ENCODE measurements around the gene MED12L. TPM values are rescaled to one million over a fixed set of nuclear protein-coding genes. Genes with fewer than 3 reads are reported as not detected.
A peak's percentile ranks its signal among the peaks of the same experiment; 100 is the strongest.

MED12L gene
- total RNA-seq, 4 donors from 2014 or later, result 0.09 to 3.3 (median 0.13) TPM; not detected in 1

GRCh38 chr3:151367448-151367847 lies 282.0 kb downstream of the MED12L start:
- H3K9me3 ChIP-seq, result no peaks in the 10 kb centered on the region
- no peaks in the 10 kb centered on the region for H3K27me3 ChIP-seq
- no peak overlapping the region for H3K4me3 ChIP-seq
- H3K36me3 ChIP-seq, result no peaks in the 10 kb centered on the region
- no peak overlapping the region for H3K27ac ChIP-seq
- DNase-seq, result no peak
- no peak for TF ChIP-seq POLR2A (IDR thresholded peaks at IDR 0.05)
- no peaks in the 10 kb centered on the region for H3K4me1 ChIP-seq

- no peak for DNase-seq
- Histone ChIP-seq H3K4me3 (no peak overlapping the region), H3K27me3 (no peaks in the 10 kb centered on the region), H3K36me3 (no peaks in the 10 kb centered on the region), H3K27ac (no peak overlapping the region), H3K4me1 (no peaks in the 10 kb centered on the region), H3K9me3 (no peaks in the 10 kb centered on the region)
- TF ChIP-seq, protein P1, sequence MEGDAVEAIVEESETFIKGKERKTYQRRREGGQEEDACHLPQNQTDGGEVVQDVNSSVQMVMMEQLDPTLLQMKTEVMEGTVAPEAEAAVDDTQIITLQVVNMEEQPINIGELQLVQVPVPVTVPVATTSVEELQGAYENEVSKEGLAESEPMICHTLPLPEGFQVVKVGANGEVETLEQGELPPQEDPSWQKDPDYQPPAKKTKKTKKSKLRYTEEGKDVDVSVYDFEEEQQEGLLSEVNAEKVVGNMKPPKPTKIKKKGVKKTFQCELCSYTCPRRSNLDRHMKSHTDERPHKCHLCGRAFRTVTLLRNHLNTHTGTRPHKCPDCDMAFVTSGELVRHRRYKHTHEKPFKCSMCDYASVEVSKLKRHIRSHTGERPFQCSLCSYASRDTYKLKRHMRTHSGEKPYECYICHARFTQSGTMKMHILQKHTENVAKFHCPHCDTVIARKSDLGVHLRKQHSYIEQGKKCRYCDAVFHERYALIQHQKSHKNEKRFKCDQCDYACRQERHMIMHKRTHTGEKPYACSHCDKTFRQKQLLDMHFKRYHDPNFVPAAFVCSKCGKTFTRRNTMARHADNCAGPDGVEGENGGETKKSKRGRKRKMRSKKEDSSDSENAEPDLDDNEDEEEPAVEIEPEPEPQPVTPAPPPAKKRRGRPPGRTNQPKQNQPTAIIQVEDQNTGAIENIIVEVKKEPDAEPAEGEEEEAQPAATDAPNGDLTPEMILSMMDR (IDR thresholded peaks at IDR 0.05), result no peak
- TF ChIP-seq POLR2A (IDR thresholded peaks at IDR 0.05), result no peak
These were observed 286.1 kb downstream of the MED12L start for GRCh38 chr3:151371526-151371925.

GRCh38 chr3:151372063-151372820 lies 286.8 kb downstream of the MED12L start:
- H3K4me3 ChIP-seq, result no peak overlapping the region
- TF ChIP-seq POLR2A (IDR thresholded peaks at IDR 0.05), result no peak
- TF ChIP-seq, protein P1 (IDR thresholded peaks at IDR 0.05), result no peak
- H3K27me3 ChIP-seq, result no peaks in the 10 kb centered on the region
- H3K36me3 ChIP-seq, result no peaks in the 10 kb centered on the region
- DNase-seq, result no peak
- H3K27ac ChIP-seq, result no peak overlapping the region
- H3K9me3 ChIP-seq, result no peaks in the 10 kb centered on the region
- no peaks in the 10 kb centered on the region for H3K4me1 ChIP-seq

GRCh38 chr3:151377768-151378385 lies 292.4 kb downstream of the MED12L start:
- no peak for DNase-seq
- no peak for TF ChIP-seq POLR2A (IDR thresholded peaks at IDR 0.05)
- TF ChIP-seq, protein P1 (IDR thresholded peaks at IDR 0.05), result no peak
- Histone ChIP-seq H3K36me3 (no peaks in the 10 kb centered on the region), H3K4me3 (no peak overlapping the region), H3K9me3 (no peaks in the 10 kb centered on the region), H3K27me3 (no peaks in the 10 kb centered on the region), H3K4me1 (peaks cover 0 to 3% (median 0%) of the 10 kb centered on the region in 4 donors), H3K27ac (no peak overlapping the region)

DNA sequence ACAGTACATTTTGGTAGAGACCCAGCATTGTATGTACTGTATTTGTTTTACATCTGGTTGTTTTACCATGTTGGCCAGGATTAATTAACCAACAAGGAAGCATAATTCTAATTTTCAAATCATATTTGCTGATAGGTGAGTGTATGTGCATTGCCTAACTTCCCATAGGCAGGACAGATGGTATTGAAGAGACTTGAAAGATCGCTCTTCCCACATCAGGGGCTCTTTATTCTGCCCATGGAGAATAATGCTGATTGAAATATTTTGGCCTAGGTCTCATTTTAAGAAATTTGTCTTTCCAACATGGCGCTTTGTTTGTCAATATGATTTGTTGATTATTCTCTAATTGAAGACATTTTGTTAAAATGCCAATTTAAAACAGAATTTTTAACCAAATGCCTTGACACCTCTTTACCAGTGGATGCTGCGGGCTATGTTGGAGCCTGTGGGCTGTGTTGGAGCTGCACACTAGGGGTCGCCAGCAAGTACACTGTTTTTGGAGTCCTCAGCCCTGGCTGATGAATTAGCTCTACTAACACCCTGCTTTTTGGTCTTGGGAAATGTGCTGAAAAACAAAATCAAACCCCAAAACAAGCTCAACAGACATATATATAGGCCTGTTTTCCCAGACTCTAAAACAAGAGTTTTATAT lies 293.7 kb downstream of the MED12L start:
- no peaks in the 10 kb centered on the region for H3K9me3 ChIP-seq
- TF ChIP-seq, protein P1 (IDR thresholded peaks at IDR 0.05), result peak in 4 of 6 experiments; percentile 16 to 32 (median 18)
- no peak for TF ChIP-seq POLR2A (IDR thresholded peaks at IDR 0.05)
- H3K4me3 ChIP-seq, result no peak overlapping the region
- DNase-seq, result peak in 2 of 3 donors; percentile 32 to 60
- no peaks in the 10 kb centered on the region for H3K36me3 ChIP-seq
- H3K27ac ChIP-seq, result no peak overlapping the region
- H3K27me3 ChIP-seq, result no peaks in the 10 kb centered on the region
- H3K4me1 ChIP-seq, result peaks cover 0 to 8% (median 3%) of the 10 kb centered on the region in 4 donors

DNA sequence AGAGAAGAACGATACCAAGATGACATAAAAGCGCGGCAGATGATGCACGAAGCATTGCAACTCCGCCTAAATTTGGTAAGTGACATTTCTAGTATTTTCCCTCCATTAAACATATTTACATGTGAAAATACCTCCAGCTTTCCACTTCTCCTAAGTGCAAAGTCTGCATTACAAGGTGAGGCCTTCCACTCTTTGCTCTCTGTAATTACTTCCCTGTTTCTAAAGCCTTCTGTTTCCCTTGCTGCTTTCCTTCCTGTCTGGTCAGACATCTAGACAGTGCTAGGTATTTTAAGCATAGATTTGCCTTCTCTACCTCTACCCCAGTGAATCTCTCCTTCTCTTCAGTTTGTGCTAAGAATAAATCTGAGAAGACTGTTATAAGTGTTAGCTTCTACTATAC lies 297.2 kb downstream of the MED12L start:
- peak overlapping the region; percentile 9 to 44 (median 34) for H3K27ac ChIP-seq
- no peak for DNase-seq

More for the DNA sequence above, 297.2 kb downstream of the MED12L start:
- no peak for TF ChIP-seq POLR2A (IDR thresholded peaks at IDR 0.05)
- H3K4me1 ChIP-seq, result peaks cover 0 to 12% (median 3%) of the 10 kb centered on the region in 4 donors
- H3K36me3 ChIP-seq, result no peaks in the 10 kb centered on the region
- no peak overlapping the region for H3K4me3 ChIP-seq
- no peaks in the 10 kb centered on the region for H3K27me3 ChIP-seq
- no peaks in the 10 kb centered on the region for H3K9me3 ChIP-seq

All from Peyer's patch (tissue), 4 donors.